Sigmoid colon (tissue), 4 donors: ENCODE measurements around the gene TUNAR.

Experiments used
- CTCF ChIP-seq, 4 experiments: fragments of 450-650 bp in 3 of 4; fragments of 200-600 bp in 1 of 4; IDR thresholded peaks; one replicate each; pipeline ENCODE4 v1.5.1; 2016 to 2019; ENCODE audit warnings: antibody characterized with exemption in 4 of 4, mild to moderate bottlenecking in 3 of 4, moderate library complexity in 2 of 4
- EP300 ChIP-seq, 4 donors: sonication (generic); formaldehyde crosslinking; IDR thresholded peaks; one replicate each; pipeline ENCODE4 v1.6.1; 2017; ENCODE audit warnings: antibody characterized with exemption in 4 of 4
- POLR2A ChIP-seq, 2 donors: fragments of 450-650 bp; IDR thresholded peaks; one replicate each; pipeline ENCODE4 v1.6.1; 2016; ENCODE audit warnings: antibody characterized with exemption in 2 of 2, mild to moderate bottlenecking in 2 of 2, moderate library complexity in 2 of 2
- POLR2AphosphoS5 ChIP-seq, 4 donors: sonication (generic); formaldehyde crosslinking; IDR thresholded peaks; one replicate each; pipeline ENCODE4 v1.6.1; 2017; ENCODE audit warnings: antibody characterized with exemption in 4 of 4

- no peak for TF ChIP-seq CTCF (IDR thresholded peaks at IDR 0.05)
- no peak for TF ChIP-seq POLR2A (IDR thresholded peaks at IDR 0.05)
- no peak for TF ChIP-seq EP300 (IDR thresholded peaks at IDR 0.05)
- no peak for TF ChIP-seq POLR2AphosphoS5 (IDR thresholded peaks at IDR 0.05)
Measured at GRCh38 chr14:95902273-95902826, 25.7 kb downstream of the TUNAR start.
